Smooth muscle cell (in vitro differentiated cells): ENCODE data around the gene HTT-AS. TPM values are rescaled to one million over a fixed set of nuclear protein-coding genes. Genes with fewer than 3 reads are reported as not detected.

ENCODE experiments used
- DNase-seq: peaks from one replicate; lab custom pipeline; 2025; ENCODE audit not compliant: unreplicated experiment; lab: John Stamatoyannopoulos, UW
- H2AFZ ChIP-seq: fragments of 200-600 bp; sonication (generic); 2 replicates; pipeline ENCODE4 v1.6.0; 2016; ENCODE audit warnings: antibody characterized with exemption, low read depth, mild to moderate bottlenecking
- H3F3A ChIP-seq: fragments of 200-600 bp; sonication (generic); 2 replicates; pipeline ENCODE4 v1.6.0; 2017; ENCODE audit warnings: antibody characterized with exemption, low read depth
- H3K27ac ChIP-seq: fragments of 200-600 bp; sonication (generic); 2 replicates; pipeline ENCODE4 v1.5.1; 2016; ENCODE audit warnings: low read depth, mild to moderate bottlenecking
- H3K27me3 ChIP-seq: fragments of 200-600 bp; sonication (generic); 2 replicates; pipeline ENCODE4 v1.6.1; 2016; ENCODE audit warnings: low read depth, mild to moderate bottlenecking
- H3K36me3 ChIP-seq: fragments of 200-600 bp; sonication (generic); 2 replicates; pipeline ENCODE4 v1.5.1; 2016; ENCODE audit warnings: low read depth
- H3K4me1 ChIP-seq: fragments of 200-600 bp; sonication (generic); 2 replicates; pipeline ENCODE4 v1.5.1; 2016; ENCODE audit warnings: low read depth
- H3K4me2 ChIP-seq: fragments of 200-600 bp; sonication (generic); 2 replicates; pipeline ENCODE4 v1.6.0; 2016; ENCODE audit warnings: mild to moderate bottlenecking
- H3K4me3 ChIP-seq: fragments of 200-600 bp; sonication (generic); 2 replicates; pipeline ENCODE4 v1.5.1; 2016; ENCODE audit warnings: mild to moderate bottlenecking
- H3K79me2 ChIP-seq: fragments of 200-600 bp; sonication (generic); 2 replicates; pipeline ENCODE4 v1.6.0; 2016; ENCODE audit warnings: low read depth, mild to moderate bottlenecking
- H3K9ac ChIP-seq: fragments of 200-600 bp; sonication (generic); 2 replicates; pipeline ENCODE4 v1.6.0; 2016; ENCODE audit warnings: low read depth
- H3K9me3 ChIP-seq: fragments of 200-600 bp; sonication (generic); replicated peaks from 2 replicates; pipeline ENCODE4 v1.5.1; 2016; ENCODE audit warnings: low read depth
- H4K20me1 ChIP-seq: fragments of 200-600 bp; sonication (generic); 2 replicates; pipeline ENCODE4 v1.6.0; 2016; ENCODE audit warnings: low read depth
- WGBS: methylation state at CpG from one replicate; pipeline ENCODE4 v1.1.7; 2016; ENCODE audit warnings: low lambda C conversion rate; 5-methylcytosine and 5-hydroxymethylcytosine counted together
- polyA plus RNA-seq: library from polyadenylated mRNA; unstranded; fragments of >200 nt; fragmentation: Nextera tagmentation; extraction: Ambion mirVana; gene quantifications from 2 replicates; pipeline ENCODE4 v1.2.1, GENCODE V29; 2016
- total RNA-seq: library from RNA; depleted of rRNA; stranded (reverse); fragments of >200 nt; gene quantifications from 2 replicates; pipeline ENCODE4 v1.2.3, GENCODE V29; 2014
- TF ChIP-seq, protein P1 (sequence below): fragments of 200-600 bp; sonication (generic); IDR thresholded peaks from 2 replicates; pipeline ENCODE4 v1.5.1; 2017; ENCODE audit warnings: borderline replicate concordance, mild to moderate bottlenecking, antibody characterized with exemption; ENCODE audit not compliant: insufficient read depth, poor library complexity, severe bottlenecking

HTT-AS gene
- total and polyA plus RNA-seq, 2 experiments from 2014 or later = not detected

DNA sequence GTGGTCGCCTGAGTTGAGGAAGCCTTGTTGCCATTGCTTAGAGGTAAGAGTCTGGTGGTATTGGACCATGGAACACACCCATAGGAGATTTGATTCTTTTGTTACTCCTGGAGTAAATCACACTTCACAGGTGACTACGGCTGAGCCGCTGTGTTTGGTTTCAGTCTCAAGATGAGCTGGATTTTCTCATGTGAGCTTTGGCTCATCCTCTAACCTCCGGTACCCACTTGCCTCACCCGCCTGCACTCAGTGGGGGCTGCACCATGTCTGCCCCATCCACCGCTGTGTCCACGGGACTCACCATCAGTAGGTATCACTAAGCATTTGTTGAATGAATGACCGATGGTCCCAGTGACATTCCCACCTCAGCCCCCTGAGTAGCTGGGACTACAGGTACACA lies 52.7 kb downstream of the HTT-AS start:
- H3K9ac ChIP-seq = no peak overlapping the region
- DNase-seq = no peak
- H3K4me1 ChIP-seq = no peaks in the 10 kb centered on the region
- H3F3A ChIP-seq = no peaks in the 10 kb centered on the region
- H3K27me3 ChIP-seq = no peaks in the 10 kb centered on the region
- no peak overlapping the region for H3K27ac ChIP-seq
- no peaks in the 10 kb centered on the region for H4K20me1 ChIP-seq
- H3K4me3 ChIP-seq = no peak overlapping the region
- TF ChIP-seq, protein P1, sequence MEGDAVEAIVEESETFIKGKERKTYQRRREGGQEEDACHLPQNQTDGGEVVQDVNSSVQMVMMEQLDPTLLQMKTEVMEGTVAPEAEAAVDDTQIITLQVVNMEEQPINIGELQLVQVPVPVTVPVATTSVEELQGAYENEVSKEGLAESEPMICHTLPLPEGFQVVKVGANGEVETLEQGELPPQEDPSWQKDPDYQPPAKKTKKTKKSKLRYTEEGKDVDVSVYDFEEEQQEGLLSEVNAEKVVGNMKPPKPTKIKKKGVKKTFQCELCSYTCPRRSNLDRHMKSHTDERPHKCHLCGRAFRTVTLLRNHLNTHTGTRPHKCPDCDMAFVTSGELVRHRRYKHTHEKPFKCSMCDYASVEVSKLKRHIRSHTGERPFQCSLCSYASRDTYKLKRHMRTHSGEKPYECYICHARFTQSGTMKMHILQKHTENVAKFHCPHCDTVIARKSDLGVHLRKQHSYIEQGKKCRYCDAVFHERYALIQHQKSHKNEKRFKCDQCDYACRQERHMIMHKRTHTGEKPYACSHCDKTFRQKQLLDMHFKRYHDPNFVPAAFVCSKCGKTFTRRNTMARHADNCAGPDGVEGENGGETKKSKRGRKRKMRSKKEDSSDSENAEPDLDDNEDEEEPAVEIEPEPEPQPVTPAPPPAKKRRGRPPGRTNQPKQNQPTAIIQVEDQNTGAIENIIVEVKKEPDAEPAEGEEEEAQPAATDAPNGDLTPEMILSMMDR = no peak
- WGBS = 96% methylated on average over 8 of the region's 8 CpGs
- H3K36me3 ChIP-seq = no peaks in the 10 kb centered on the region
- H3K79me2 ChIP-seq = no peaks in the 10 kb centered on the region
- no peak overlapping the region for H3K4me2 ChIP-seq
- no peaks in the 10 kb centered on the region for H3K9me3 ChIP-seq
- no peak overlapping the region for H2AFZ ChIP-seq

DNA sequence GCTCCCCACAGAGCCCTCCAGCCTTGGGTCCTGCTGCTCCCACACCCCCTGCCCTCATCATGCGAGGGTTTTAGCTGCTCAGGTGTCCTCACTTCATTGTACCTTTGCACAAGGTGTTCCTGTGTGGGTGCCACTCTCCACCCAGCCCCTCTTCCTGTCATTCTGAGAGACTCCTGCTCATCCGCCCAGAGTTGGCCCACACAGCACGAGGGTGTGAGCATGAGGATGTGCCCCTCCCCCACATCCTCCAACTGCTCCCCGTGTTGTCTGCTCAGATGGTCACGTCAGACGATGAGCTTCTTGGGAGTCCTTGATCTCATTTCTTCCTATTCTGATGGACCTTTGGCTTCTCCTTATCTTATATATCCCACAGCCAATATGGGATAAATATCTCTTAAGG lies 53.2 kb downstream of the HTT-AS start:
- H3K4me3 ChIP-seq = no peak overlapping the region
- H3K36me3 ChIP-seq = no peaks in the 10 kb centered on the region
- no peaks in the 10 kb centered on the region for H3K4me1 ChIP-seq
- no peak for DNase-seq
- no peak overlapping the region for H3K9ac ChIP-seq
- H3K27ac ChIP-seq = no peak overlapping the region
- no peaks in the 10 kb centered on the region for H3F3A ChIP-seq
- 79% methylated on average over 6 of the region's 6 CpGs for WGBS
- no peaks in the 10 kb centered on the region for H3K79me2 ChIP-seq
- H3K27me3 ChIP-seq = no peaks in the 10 kb centered on the region
- no peak overlapping the region for H2AFZ ChIP-seq
- H3K9me3 ChIP-seq = no peaks in the 10 kb centered on the region
- H4K20me1 ChIP-seq = no peaks in the 10 kb centered on the region
- TF ChIP-seq, protein P1 = no peak
- no peak overlapping the region for H3K4me2 ChIP-seq

DNA sequence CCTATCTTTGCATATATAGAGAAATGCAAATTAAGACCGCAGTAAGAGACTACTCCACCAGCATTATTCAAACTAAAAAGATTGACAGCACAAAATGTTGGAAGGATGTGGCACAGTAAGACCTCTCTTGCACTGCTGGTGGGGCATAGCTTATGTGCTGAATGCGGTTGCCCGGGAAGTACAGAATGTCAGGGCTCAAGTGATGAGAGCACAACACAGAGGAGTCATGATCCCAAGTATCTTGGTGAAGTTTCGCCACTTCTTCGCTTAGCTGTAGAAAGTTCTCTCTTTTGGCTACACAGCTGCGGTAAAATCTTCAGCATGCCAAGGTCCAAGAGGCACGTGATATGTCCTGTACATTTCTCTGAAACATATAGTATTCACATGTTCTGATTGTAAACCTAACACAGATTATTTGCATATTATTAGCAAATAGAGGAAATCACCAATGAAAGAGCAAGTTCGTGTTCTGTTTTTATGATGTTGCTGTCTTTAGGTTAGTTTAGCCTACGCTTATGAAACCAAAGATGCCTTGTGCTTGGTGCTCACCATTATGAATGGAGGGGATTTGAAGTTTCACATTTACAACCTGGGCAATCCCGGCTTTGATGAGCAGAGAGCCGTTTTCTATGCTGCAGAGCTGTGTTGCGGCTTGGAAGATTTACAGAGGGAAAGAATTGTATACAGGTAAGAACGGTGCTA lies 55.0 kb downstream of the HTT-AS start:
- H3K4me1 ChIP-seq = no peaks in the 10 kb centered on the region
- no peak overlapping the region for H3K4me2 ChIP-seq
- no peaks in the 10 kb centered on the region for H3K36me3 ChIP-seq
- TF ChIP-seq, protein P1 = no peak
- no peak for DNase-seq
- H2AFZ ChIP-seq = no peak overlapping the region
- no peaks in the 10 kb centered on the region for H4K20me1 ChIP-seq
- H3F3A ChIP-seq = no peaks in the 10 kb centered on the region
- 93% methylated on average over 13 of the region's 13 CpGs for WGBS
- no peak overlapping the region for H3K4me3 ChIP-seq
- H3K27me3 ChIP-seq = no peaks in the 10 kb centered on the region
- H3K9ac ChIP-seq = no peak overlapping the region
- no peaks in the 10 kb centered on the region for H3K9me3 ChIP-seq
- no peak overlapping the region for H3K27ac ChIP-seq
- H3K79me2 ChIP-seq = no peaks in the 10 kb centered on the region

DNA sequence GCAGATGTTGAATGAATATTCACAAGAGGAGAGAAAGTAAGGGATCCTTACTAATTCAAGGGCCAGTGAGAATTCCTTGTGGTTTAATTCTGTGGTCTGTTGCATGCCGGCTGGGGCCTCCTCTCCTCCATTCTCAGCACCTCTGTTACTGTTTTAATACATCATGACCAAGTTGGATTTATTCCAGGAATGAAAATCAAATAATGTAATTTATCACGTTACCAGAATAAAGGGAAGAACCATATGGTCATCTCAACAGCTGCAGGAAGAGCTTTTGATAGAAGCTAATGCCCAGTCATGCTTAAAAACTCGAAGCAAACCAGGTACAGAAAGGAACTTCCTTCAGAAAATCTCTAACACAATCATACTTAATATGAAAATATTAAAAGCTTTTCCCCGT lies 56.8 kb downstream of the HTT-AS start:
- H3K9me3 ChIP-seq = no peaks in the 10 kb centered on the region
- no peaks in the 10 kb centered on the region for H3K4me1 ChIP-seq
- no peak overlapping the region for H3K27ac ChIP-seq
- H4K20me1 ChIP-seq = no peaks in the 10 kb centered on the region
- no peak overlapping the region for H2AFZ ChIP-seq
- no peaks in the 10 kb centered on the region for H3K27me3 ChIP-seq
- no peak overlapping the region for H3K4me2 ChIP-seq
- no peaks in the 10 kb centered on the region for H3K36me3 ChIP-seq
- no peak for DNase-seq
- no peaks in the 10 kb centered on the region for H3K79me2 ChIP-seq
- no peak overlapping the region for H3K4me3 ChIP-seq
- H3K9ac ChIP-seq = no peak overlapping the region
- TF ChIP-seq, protein P1 = no peak
- 86% methylated on average over 4 of the region's 4 CpGs for WGBS
- no peaks in the 10 kb centered on the region for H3F3A ChIP-seq
